Neural progenitor cell (in vitro differentiated cells): Measurements from ENCODE around the gene CARD19.

Experiments used
- EZH2 ChIP-seq: fragments of 200-600 bp; sonication (generic); IDR thresholded peaks from 2 replicates; pipeline ENCODE4 v1.6.1; 2017; ENCODE audit warnings: antibody characterized with exemption, mild to moderate bottlenecking, moderate library complexity
- EZH2phosphoT487 ChIP-seq: fragments of 200-600 bp; sonication (generic); IDR thresholded peaks from 2 replicates; pipeline ENCODE4 v1.6.1; 2017; ENCODE audit warnings: antibody characterized with exemption
- TF ChIP-seq, protein P1 (sequence below): fragments of 200-600 bp; sonication (generic); IDR thresholded peaks from 2 replicates; pipeline ENCODE4 v1.5.1; 2017; ENCODE audit warnings: antibody characterized with exemption, mild to moderate bottlenecking

GRCh38 chr9:93118863-93119702 lies 23.1 kb downstream of the CARD19 start:
- TF ChIP-seq, protein P1, sequence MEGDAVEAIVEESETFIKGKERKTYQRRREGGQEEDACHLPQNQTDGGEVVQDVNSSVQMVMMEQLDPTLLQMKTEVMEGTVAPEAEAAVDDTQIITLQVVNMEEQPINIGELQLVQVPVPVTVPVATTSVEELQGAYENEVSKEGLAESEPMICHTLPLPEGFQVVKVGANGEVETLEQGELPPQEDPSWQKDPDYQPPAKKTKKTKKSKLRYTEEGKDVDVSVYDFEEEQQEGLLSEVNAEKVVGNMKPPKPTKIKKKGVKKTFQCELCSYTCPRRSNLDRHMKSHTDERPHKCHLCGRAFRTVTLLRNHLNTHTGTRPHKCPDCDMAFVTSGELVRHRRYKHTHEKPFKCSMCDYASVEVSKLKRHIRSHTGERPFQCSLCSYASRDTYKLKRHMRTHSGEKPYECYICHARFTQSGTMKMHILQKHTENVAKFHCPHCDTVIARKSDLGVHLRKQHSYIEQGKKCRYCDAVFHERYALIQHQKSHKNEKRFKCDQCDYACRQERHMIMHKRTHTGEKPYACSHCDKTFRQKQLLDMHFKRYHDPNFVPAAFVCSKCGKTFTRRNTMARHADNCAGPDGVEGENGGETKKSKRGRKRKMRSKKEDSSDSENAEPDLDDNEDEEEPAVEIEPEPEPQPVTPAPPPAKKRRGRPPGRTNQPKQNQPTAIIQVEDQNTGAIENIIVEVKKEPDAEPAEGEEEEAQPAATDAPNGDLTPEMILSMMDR = no peak
- TF ChIP-seq EZH2phosphoT487 (no peak), EZH2 (no peak)
